Measurements from ENCODE around the gene PI4KB. TPM values are rescaled to one million over a fixed set of nuclear protein-coding genes. Genes with fewer than 3 reads are reported as not detected.

Gene PI4KB
- polyA plus RNA-seq, 1 of the 3 experiments (the other 2 are of a cell fraction): 62.9 TPM

DNA sequence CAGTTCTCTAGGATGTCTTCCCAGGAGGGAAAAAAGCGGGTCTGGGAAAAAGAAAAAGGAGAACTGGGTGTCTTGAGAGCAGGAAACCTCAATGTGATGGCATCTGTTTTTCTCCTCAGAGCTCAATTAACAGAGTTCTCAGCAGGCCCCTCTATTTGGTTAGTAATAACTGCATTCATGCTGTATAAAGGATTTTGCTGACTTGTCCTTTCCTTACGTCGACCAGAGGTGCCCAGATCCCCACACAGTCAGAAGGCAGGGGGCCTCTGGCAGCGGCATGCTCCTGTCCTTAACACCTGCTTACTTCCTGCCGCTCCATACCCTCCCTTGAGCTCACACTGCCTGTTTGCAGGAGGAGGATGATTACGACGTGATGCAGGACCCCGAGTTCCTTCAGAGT lies 60.4 kb downstream of the PI4KB start:
- Histone ChIP-seq H4K20me1 (ENCODE audit: insufficient read depth) (0 out of 2 replicates have a peak, but pooled peaks cover 3% of the 10 kb centered on the region), H3K4me3 (ENCODE audit: low read depth in 2 of 2, low read length in 1 of 2) (no peak overlapping the region), H3F3A (replicated peaks; ENCODE audit: insufficient read depth) (peaks cover 10% of the 10 kb centered on the region), H3K4me1 (ENCODE audit: control insufficient read depth in 1 of 2, insufficient read depth in 2 of 2, low read depth in 1 of 2, low read length in 1 of 2) (no peaks in the 10 kb centered on the region), H3K9ac (no peak overlapping the region), H3K9me2 (no peaks in the 10 kb centered on the region), H2AFZ (ENCODE audit: low read depth) (no peak overlapping the region), H3K9me3 (no peaks in the 10 kb centered on the region), H3K36me3 (replicated peaks in 1 of 2; ENCODE audit: control insufficient read depth in 1 of 2, insufficient read depth in 2 of 2, low read length in 1 of 2) (peaks cover 30 to 48% of the 10 kb centered on the region in 2 experiments), H3K4me2 (no peak overlapping the region), H3K79me2 (ENCODE audit: insufficient read depth) (peaks cover 10% of the 10 kb centered on the region; the same call in 1 of the 2 replicates), H3K27me3 (ENCODE audit: insufficient read depth) (no peaks in the 10 kb centered on the region), H3K27ac (ENCODE audit: low read depth in 2 of 2, low read length in 1 of 2) (no peak overlapping the region)
- POLR2A ChIA-PET: no interaction called here
- TF ChIP-seq SIN3A (IDR thresholded peaks at IDR 0.05; ENCODE audit: borderline replicate concordance, low read depth, low read length): no peak
- TF ChIP-seq FOXM1 (IDR thresholded peaks at IDR 0.05; ENCODE audit: low read depth): no peak
- TF ChIP-seq RAD21 (IDR thresholded peaks at IDR 0.05; ENCODE audit: low read length): no peak
- TF ChIP-seq EP300 (IDR thresholded peaks at IDR 0.05; ENCODE audit: borderline replicate concordance in 1 of 2, low read depth in 1 of 2, low read length in 1 of 2): no peak
- TF ChIP-seq, protein P1, sequence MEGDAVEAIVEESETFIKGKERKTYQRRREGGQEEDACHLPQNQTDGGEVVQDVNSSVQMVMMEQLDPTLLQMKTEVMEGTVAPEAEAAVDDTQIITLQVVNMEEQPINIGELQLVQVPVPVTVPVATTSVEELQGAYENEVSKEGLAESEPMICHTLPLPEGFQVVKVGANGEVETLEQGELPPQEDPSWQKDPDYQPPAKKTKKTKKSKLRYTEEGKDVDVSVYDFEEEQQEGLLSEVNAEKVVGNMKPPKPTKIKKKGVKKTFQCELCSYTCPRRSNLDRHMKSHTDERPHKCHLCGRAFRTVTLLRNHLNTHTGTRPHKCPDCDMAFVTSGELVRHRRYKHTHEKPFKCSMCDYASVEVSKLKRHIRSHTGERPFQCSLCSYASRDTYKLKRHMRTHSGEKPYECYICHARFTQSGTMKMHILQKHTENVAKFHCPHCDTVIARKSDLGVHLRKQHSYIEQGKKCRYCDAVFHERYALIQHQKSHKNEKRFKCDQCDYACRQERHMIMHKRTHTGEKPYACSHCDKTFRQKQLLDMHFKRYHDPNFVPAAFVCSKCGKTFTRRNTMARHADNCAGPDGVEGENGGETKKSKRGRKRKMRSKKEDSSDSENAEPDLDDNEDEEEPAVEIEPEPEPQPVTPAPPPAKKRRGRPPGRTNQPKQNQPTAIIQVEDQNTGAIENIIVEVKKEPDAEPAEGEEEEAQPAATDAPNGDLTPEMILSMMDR (IDR thresholded peaks at IDR 0.05): no peak
- TF ChIP-seq, protein P2, sequence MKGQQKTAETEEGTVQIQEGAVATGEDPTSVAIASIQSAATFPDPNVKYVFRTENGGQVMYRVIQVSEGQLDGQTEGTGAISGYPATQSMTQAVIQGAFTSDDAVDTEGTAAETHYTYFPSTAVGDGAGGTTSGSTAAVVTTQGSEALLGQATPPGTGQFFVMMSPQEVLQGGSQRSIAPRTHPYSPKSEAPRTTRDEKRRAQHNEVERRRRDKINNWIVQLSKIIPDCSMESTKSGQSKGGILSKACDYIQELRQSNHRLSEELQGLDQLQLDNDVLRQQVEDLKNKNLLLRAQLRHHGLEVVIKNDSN (IDR thresholded peaks at IDR 0.05; ENCODE audit: borderline replicate concordance, low read depth): no peak
- TF ChIP-seq RCOR1 (IDR thresholded peaks at IDR 0.05; ENCODE audit: low read length): no peak
- no peak for TF ChIP-seq TAF1 (IDR thresholded peaks at IDR 0.05; ENCODE audit: borderline replicate concordance, low read depth, low read length)
- no peak for TF ChIP-seq MXI1 (IDR thresholded peaks at IDR 0.05; ENCODE audit: low read depth, low read length)
- TF ChIP-seq, protein P3, sequence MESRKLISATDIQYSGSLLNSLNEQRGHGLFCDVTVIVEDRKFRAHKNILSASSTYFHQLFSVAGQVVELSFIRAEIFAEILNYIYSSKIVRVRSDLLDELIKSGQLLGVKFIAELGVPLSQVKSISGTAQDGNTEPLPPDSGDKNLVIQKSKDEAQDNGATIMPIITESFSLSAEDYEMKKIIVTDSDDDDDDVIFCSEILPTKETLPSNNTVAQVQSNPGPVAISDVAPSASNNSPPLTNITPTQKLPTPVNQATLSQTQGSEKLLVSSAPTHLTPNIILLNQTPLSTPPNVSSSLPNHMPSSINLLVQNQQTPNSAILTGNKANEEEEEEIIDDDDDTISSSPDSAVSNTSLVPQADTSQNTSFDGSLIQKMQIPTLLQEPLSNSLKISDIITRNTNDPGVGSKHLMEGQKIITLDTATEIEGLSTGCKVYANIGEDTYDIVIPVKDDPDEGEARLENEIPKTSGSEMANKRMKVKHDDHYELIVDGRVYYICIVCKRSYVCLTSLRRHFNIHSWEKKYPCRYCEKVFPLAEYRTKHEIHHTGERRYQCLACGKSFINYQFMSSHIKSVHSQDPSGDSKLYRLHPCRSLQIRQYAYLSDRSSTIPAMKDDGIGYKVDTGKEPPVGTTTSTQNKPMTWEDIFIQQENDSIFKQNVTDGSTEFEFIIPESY (IDR thresholded peaks at IDR 0.05; ENCODE audit: borderline replicate concordance, low read depth): no peak
- TF ChIP-seq FOSL2 (IDR thresholded peaks at IDR 0.05; ENCODE audit: borderline replicate concordance, low read depth): no peak
- no peak for TF ChIP-seq EZH2phosphoT487 (IDR thresholded peaks at IDR 0.05; ENCODE audit: borderline replicate concordance, low read depth)
- no peak for TF ChIP-seq RXRA (IDR thresholded peaks at IDR 0.05; ENCODE audit: borderline replicate concordance, low read depth)
- TF ChIP-seq MEF2A (IDR thresholded peaks at IDR 0.05; ENCODE audit: borderline replicate concordance, low read depth): no peak
- no peak for TF ChIP-seq RFX5 (IDR thresholded peaks at IDR 0.05; ENCODE audit: low read length)
- WGBS (ENCODE audit: low lambda C conversion rate): 90% methylated on average over 6 of the region's 8 CpGs
- no peak for DNase-seq
- CTCF ChIA-PET: interaction anchor here (1.0 kb wide), 1 partner anchor 74 kb away, joined by 3 read pairs; no protein-coding TSS in a partner anchor
